GM12878 (cell line): ENCODE data around the gene PRR12. TPM values are rescaled to one million over a fixed set of nuclear protein-coding genes. Genes with fewer than 3 reads are reported as not detected.

ENCODE experiments used
- ATAC-seq: fragments of 200-7000 bp; cut with Tn5 transposase; 3 replicates; pipeline ENCODE4 v1.9.1; 2020; ENCODE audit warnings: mild to moderate bottlenecking, moderate library complexity
- BruUV-seq: library from RNA; stranded (reverse); fragments of 400-500 nt; replicated peaks from 2 replicates; lab custom pipeline; 2021; lab: Mats Ljungman, UMichigan
- CTCF ChIA-PET: fragments of 300-600 bp; sonication (Branson Sonifier 250); formaldehyde crosslinking; extraction: SDS; loops from one replicate; lab custom pipeline; 2021; ENCODE audit warnings: inconsistent platforms; lab: Yijun Ruan, JAX
- POLR2A ChIA-PET: fragments of 350-600 bp; formaldehyde crosslinking; extraction: SDS; loops from one replicate; lab custom pipeline; 2021; ENCODE audit warnings: inconsistent platforms; lab: Charles Lee
- RAD21 ChIA-PET: fragments of 300-600 bp; sonication (Branson Sonifier 250); formaldehyde crosslinking; loops from one replicate; lab custom pipeline; 2023; ENCODE audit warnings: antibody characterized with exemption; ENCODE audit not compliant: unreplicated experiment; lab: Charles Lee
- SMC1A ChIA-PET: fragments of 300-600 bp; sonication (Branson Sonifier 250); formaldehyde crosslinking; loops from one replicate; lab custom pipeline; 2023; ENCODE audit not compliant: unreplicated experiment, uncharacterized antibody; lab: Charles Lee
- DNase-seq: peaks from one replicate; pipeline ENCODE4 v3.0.0-alpha.2; 2011; ENCODE audit warnings: low read depth, low spot score
- FAIRE-seq: peaks from 3 replicates; lab custom pipeline; 2011; peaks lifted over from hg19 to GRCh38; lab: Jason Lieb, UNC
- H2AFZ ChIP-seq: 2 replicates; pipeline ENCODE4 v1.6.0; 2011; ENCODE audit warnings: low read depth, low read length, control low read depth; ENCODE audit not compliant: control insufficient read depth
- H3K27ac ChIP-seq: 2 replicates; pipeline ENCODE4 v1.5.1; 2011; ENCODE audit warnings: control low read depth; ENCODE audit not compliant: control insufficient read depth, insufficient read depth
- H3K27me3 ChIP-seq, 2 experiments: replicated peaks in 1 of 2; 2 replicates each; pipeline versions ENCODE4 v1.6.0 to v1.6.1; 2011; ENCODE audit warnings: low read length in 1 of 2; ENCODE audit not compliant: control insufficient read depth in 2 of 2, insufficient read depth in 2 of 2
- H3K36me3 ChIP-seq, 2 experiments: 2 replicates each; pipeline ENCODE4 v1.5.1; 2011; ENCODE audit warnings: low read length in 1 of 2; ENCODE audit not compliant: control insufficient read depth in 2 of 2, insufficient read depth in 2 of 2
- H3K4me1 ChIP-seq: 2 replicates; pipeline ENCODE4 v1.6.1; 2011; ENCODE audit warnings: mild to moderate bottlenecking, low read length, moderate library complexity, mixed read lengths; ENCODE audit not compliant: control insufficient read depth, insufficient read depth
- H3K4me2 ChIP-seq: 2 replicates; pipeline ENCODE4 v1.6.0; 2011; ENCODE audit warnings: control low read depth; ENCODE audit not compliant: control insufficient read depth, insufficient read depth
- H3K4me3 ChIP-seq: fragments of 200-600 bp; sonication (generic); 2 replicates; pipeline ENCODE4 v1.5.1; 2016
- H3K79me2 ChIP-seq: 2 replicates; pipeline ENCODE4 v1.6.0; 2011; ENCODE audit warnings: low read length; ENCODE audit not compliant: control insufficient read depth, insufficient read depth
- H3K9ac ChIP-seq: 2 replicates; pipeline ENCODE4 v1.8.0; 2011; ENCODE audit warnings: low read length, control low read depth, mixed read lengths; ENCODE audit not compliant: control insufficient read depth, insufficient read depth
- H3K9me3 ChIP-seq: replicated peaks from 3 replicates; pipeline ENCODE4 v1.5.1; 2011; ENCODE audit warnings: mild to moderate bottlenecking, low read length; ENCODE audit not compliant: control insufficient read depth, insufficient read depth
- H4K20me1 ChIP-seq: 2 replicates; pipeline ENCODE4 v1.6.0; 2011; ENCODE audit not compliant: control insufficient read depth, insufficient read depth
- EZH2 ChIP-seq: IDR thresholded peaks from 2 replicates; pipeline ENCODE4 v1.6.1; 2012; ENCODE audit warnings: low read depth, mild to moderate bottlenecking, control low read depth, inconsistent platforms, low read length, borderline replicate concordance; ENCODE audit not compliant: control insufficient read depth
- HDAC6 ChIP-seq: fragments of 200-600 bp; sonication (generic); IDR thresholded peaks from one replicate; pipeline ENCODE4 v1.8.0; 2017; ENCODE audit warnings: antibody characterized with exemption; ENCODE audit not compliant: unreplicated experiment
- IRF4 ChIP-seq: IDR thresholded peaks from 2 replicates; pipeline ENCODE4 v1.6.1; 2011; ENCODE audit warnings: low read depth, low read length
- NFYA ChIP-seq: IDR thresholded peaks from 2 replicates; pipeline ENCODE4 v1.6.1; 2011; ENCODE audit warnings: low read depth, mild to moderate bottlenecking, low read length, improper control_type of control experiment, borderline replicate concordance
- TCF3 ChIP-seq: IDR thresholded peaks from 2 replicates; pipeline ENCODE4 v1.6.1; 2012; ENCODE audit warnings: low read depth, mild to moderate bottlenecking, low read length, borderline replicate concordance; ENCODE audit not compliant: insufficient read depth
- ZNF384 ChIP-seq: IDR thresholded peaks from 2 replicates; pipeline ENCODE4 v1.6.1; 2012; ENCODE audit warnings: low read depth, mild to moderate bottlenecking, low read length, improper control_type of control experiment, borderline replicate concordance
- WGBS: methylation state at CpG from one replicate; pipeline ENCODE4 v1.1.6; 2016; ENCODE audit warnings: low lambda C conversion rate; ENCODE audit not compliant: insufficient replicate concordance, insufficient coverage; ENCODE audit errors: missing lambda C conversion rate; 5-methylcytosine and 5-hydroxymethylcytosine counted together
- in situ Hi-C: fragments of 300-500 bp; cut with MboI; formaldehyde crosslinking; loops from 9 replicates; pipeline ENCODE4 v1.14.3; 2018; ENCODE audit warnings: mixed read lengths
- intact Hi-C: fragments of 100-400 bp; cut with micrococcal nuclease; formaldehyde crosslinking; loops from one replicate; pipeline ENCODE4 v1.14.2; 2022; ENCODE audit not compliant: unreplicated experiment
- polyA plus RNA-seq, 11 experiments: library from polyadenylated mRNA; depleted of rRNA in 4 of 11; unstranded in 6 of 11; stranded (reverse) in 5 of 11; fragments of >200 nt; fragmentation: Nextera tagmentation in 4 of 11; fragmentation: Illumina TruSeq in 1 of 11; extraction: Ambion mirVana in 4 of 11; extraction: Trizol in 1 of 11; gene quantifications; 1 replicate in 1 of 11; 2 replicates in 10 of 11; pipeline versions ENCODE4 v1.2.1 to v1.2.3, GENCODE V29; 2011 to 2016; ENCODE audit warnings: inconsistent platforms in 2 of 11, missing spikeins in 2 of 11, low read depth in 1 of 11
- total RNA-seq, 4 experiments: library from RNA; depleted of rRNA in 3 of 4; stranded (reverse); fragments of >200 nt in 3 of 4; fragmentation: Illumina TruSeq in 1 of 4; extraction: Trizol in 1 of 4; gene quantifications; 2 replicates each; pipeline versions ENCODE4 v1.2.1 to v1.2.3, GENCODE V29; 2013 to 2021

The PRR12 gene
- total and polyA plus RNA-seq, 10 of the 15 experiments (the other 5 are each of a cell fraction or from before 2014, with no cell fraction given) = 0.02 to 25.3 (median 1.6) TPM

DNA sequence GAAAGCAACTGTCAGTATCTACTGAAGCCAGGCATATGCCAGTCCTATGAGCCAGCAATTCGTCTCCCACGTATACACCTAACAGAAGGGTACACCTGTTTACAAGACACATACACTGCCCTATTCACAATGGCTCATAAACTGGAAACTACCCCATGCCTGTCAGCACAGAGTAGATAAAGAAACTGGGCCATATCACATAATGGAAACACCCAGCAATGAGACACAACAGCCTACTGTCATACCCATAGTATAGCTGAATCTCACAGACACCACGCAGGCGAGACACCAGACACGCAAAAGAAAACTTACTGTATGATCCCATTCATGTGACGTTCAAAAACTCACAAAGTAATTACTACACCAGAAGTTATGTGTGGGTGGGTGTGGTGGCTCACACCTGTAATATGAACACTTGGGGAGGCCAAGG is 26.4 kb upstream of the PRR12 start:
- Histone ChIP-seq H2AFZ (no peak overlapping the region), H3K9me3 (no peaks in the 10 kb centered on the region), H3K4me1 (peaks cover 7% of the 10 kb centered on the region), H3K27ac (no peak overlapping the region), H3K79me2 (peaks cover 6% of the 10 kb centered on the region)
- FAIRE-seq (no peak), DNase-seq (no peak)
- POLR2A ChIA-PET = no interaction called here
- no peak for TF ChIP-seq NFYA
- TF ChIP-seq EZH2 = no peak
- TF ChIP-seq, all 136 proteins: peak for 0
- H3K4me3 ChIP-seq = no peak overlapping the region
- peaks cover 2 to 4% of the 10 kb centered on the region in 2 experiments; a peak in 3 of 4 replicates for H3K36me3 ChIP-seq
- intact Hi-C loops (no loop called here), in situ Hi-C loops (no loop called here)
- BruUV-seq = no TSS peak
- no peaks in the 10 kb centered on the region for H3K27me3 ChIP-seq
- ChIA-PET RAD21 (no interaction called here), CTCF (interaction anchor here (0.8 to 0.9 kb wide), 2 partner anchors 17 to 18 kb away, joined by 3 read pairs; no protein-coding TSS in a partner anchor), SMC1A (no interaction called here)
- ATAC-seq = no peak
- WGBS = 98% methylated on average over 6 of the region's 6 CpGs
- H3K9ac ChIP-seq = no peak overlapping the region
- H4K20me1 ChIP-seq = no peaks in the 10 kb centered on the region
- H3K4me2 ChIP-seq = no peak overlapping the region

- POLR2A ChIA-PET = no interaction called here
- Histone ChIP-seq H3K4me1 (peaks cover 7% of the 10 kb centered on the region), H4K20me1 (no peaks in the 10 kb centered on the region), H3K36me3 (peaks cover 0 to 2% of the 10 kb centered on the region in 2 experiments; a peak in 1 of 4 replicates), H2AFZ (no peak overlapping the region), H3K9me3 (no peaks in the 10 kb centered on the region), H3K4me3 (no peak overlapping the region), H3K4me2 (no peak overlapping the region), H3K27me3 (no peaks in the 10 kb centered on the region), H3K79me2 (peaks cover 9% of the 10 kb centered on the region), H3K9ac (no peak overlapping the region), H3K27ac (no peak overlapping the region)
- no TSS peak for BruUV-seq
- intact Hi-C loops (no loop called here), in situ Hi-C loops (no loop called here)
- FAIRE-seq (no peak), ATAC-seq (no peak), DNase-seq (no peak)
- SMC1A ChIA-PET = no interaction called here
- 72% methylated on average over 4 of the region's 4 CpGs for WGBS
- RAD21 ChIA-PET = no interaction called here
- CTCF ChIA-PET = interaction anchor here (0.8 to 1.2 kb wide), 2 partner anchors 19 to 92 kb away, joined by 3 read pairs; no protein-coding TSS in a partner anchor
- TF ChIP-seq HDAC6 (no peak), IRF4 (no peak), ZNF384 (no peak), TCF3 (no peak)
Measured at GRCh38 chr19:49565261-49565660, 25.7 kb upstream of the PRR12 start.
